ENCODE measurements around the gene SGCD.

DNA sequence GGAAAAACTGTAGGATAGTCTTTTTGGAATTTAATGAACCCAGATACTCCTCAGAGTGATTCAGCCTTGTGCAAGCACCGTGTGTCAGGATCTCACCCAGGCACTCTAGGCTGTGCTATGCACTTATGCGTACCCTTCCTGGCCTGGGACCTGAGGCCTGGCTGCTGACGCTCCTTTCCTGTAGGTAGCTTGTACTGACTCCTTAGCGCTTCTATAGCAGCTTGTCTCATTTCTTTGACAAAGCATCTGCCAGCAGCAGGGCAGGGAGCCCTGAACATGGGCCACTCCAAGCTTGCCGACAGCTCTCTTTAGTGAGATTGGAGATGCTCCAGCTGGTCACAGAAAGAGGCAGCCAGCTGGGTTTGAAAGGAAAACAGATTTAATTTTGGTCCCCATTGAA is 147.3 kb downstream of the SGCD start:
- TF ChIP-seq, protein P1, sequence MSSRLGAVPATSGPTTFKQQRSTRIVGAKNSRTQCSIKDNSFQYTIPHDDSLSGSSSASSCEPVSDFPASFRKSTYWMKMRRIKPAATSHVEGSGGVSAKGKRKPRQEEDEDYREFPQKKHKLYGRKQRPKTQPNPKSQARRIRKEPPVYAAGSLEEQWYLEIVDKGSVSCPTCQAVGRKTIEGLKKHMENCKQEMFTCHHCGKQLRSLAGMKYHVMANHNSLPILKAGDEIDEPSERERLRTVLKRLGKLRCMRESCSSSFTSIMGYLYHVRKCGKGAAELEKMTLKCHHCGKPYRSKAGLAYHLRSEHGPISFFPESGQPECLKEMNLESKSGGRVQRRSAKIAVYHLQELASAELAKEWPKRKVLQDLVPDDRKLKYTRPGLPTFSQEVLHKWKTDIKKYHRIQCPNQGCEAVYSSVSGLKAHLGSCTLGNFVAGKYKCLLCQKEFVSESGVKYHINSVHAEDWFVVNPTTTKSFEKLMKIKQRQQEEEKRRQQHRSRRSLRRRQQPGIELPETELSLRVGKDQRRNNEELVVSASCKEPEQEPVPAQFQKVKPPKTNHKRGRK (tag; IDR thresholded peaks at IDR 0.05), result no peak
- no peak for TF ChIP-seq CGGBP1 (CRISPR knock-in tag; IDR thresholded peaks at IDR 0.05)
- TF ChIP-seq, protein P2, sequence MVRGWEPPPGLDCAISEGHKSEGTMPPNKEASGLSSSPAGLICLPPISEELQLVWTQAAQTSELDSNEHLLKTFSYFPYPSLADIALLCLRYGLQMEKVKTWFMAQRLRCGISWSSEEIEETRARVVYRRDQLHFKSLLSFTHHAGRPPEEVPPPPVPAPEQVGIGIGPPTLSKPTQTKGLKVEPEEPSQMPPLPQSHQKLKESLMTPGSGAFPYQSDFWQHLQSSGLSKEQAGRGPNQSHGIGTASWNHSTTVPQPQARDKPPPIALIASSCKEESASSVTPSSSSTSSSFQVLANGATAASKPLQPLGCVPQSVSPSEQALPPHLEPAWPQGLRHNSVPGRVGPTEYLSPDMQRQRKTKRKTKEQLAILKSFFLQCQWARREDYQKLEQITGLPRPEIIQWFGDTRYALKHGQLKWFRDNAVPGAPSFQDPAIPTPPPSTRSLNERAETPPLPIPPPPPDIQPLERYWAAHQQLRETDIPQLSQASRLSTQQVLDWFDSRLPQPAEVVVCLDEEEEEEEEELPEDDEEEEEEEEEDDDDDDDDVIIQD (CRISPR knock-in tag; IDR thresholded peaks at IDR 0.05), result no peak
- no peak for TF ChIP-seq U2AF1 (optimal IDR thresholded peaks at IDR 0.05; ENCODE audit: low read depth, low read length)
- no peak for TF ChIP-seq POLR2AphosphoS5 (IDR thresholded peaks at IDR 0.05; ENCODE audit: control insufficient read depth, insufficient read depth, low read depth, low read length)
